DND-41 (cell line): Measurements from ENCODE around the gene MFSD6.

Experiments used
- ATAC-seq: fragments of 200-7000 bp; cut with Tn5 transposase; 3 replicates; pipeline ENCODE4 v1.9.1; 2021; ENCODE audit warnings: low read depth; ENCODE audit not compliant: insufficient read depth
- DNase-seq: peaks from one replicate; pipeline ENCODE4 v3.0.0-alpha.2; 2020
- H2AFZ ChIP-seq: 2 replicates; pipeline ENCODE4 v1.6.0; 2012; ENCODE audit warnings: low read depth, low read length
- H3K27ac ChIP-seq: 2 replicates; pipeline ENCODE4 v1.5.1; 2012; ENCODE audit warnings: low read length, inconsistent platforms
- H3K27me3 ChIP-seq: fragments of 200-600 bp; sonication (generic); 2 replicates; pipeline ENCODE4 v1.6.0; 2012; ENCODE audit warnings: low read length, mild to moderate bottlenecking, inconsistent platforms; ENCODE audit not compliant: insufficient read depth, poor library complexity
- H3K36me3 ChIP-seq: 2 replicates; pipeline ENCODE4 v1.5.1; 2012; ENCODE audit warnings: low read length, inconsistent platforms; ENCODE audit not compliant: insufficient read depth
- H3K4me1 ChIP-seq: 2 replicates; pipeline ENCODE4 v1.5.1; 2012; ENCODE audit warnings: mild to moderate bottlenecking, low read length; ENCODE audit not compliant: insufficient read depth
- H3K4me2 ChIP-seq: 2 replicates; pipeline ENCODE4 v1.6.0; 2012; ENCODE audit warnings: mild to moderate bottlenecking, moderate library complexity, low read length, inconsistent platforms; ENCODE audit not compliant: insufficient read depth
- H3K4me3 ChIP-seq, 2 experiments: fragments of 200-600 bp in 1 of 2; shearing (Covaris generic) in 1 of 2; 2 replicates each; pipeline ENCODE4 v1.5.1; 2012 to 2016; ENCODE audit warnings: inconsistent platforms in 2 of 2, low read length in 2 of 2, mild to moderate bottlenecking in 2 of 2, low read depth in 1 of 2, moderate library complexity in 1 of 2
- H3K79me2 ChIP-seq: 2 replicates; pipeline ENCODE4 v1.6.0; 2012; ENCODE audit warnings: low read length, inconsistent platforms; ENCODE audit not compliant: insufficient read depth
- H3K9ac ChIP-seq: 2 replicates; pipeline ENCODE4 v1.6.0; 2012; ENCODE audit warnings: low read depth, mild to moderate bottlenecking, inconsistent platforms, low read length, moderate library complexity
- H3K9me3 ChIP-seq: 2 replicates; pipeline ENCODE4 v1.5.1; 2012; ENCODE audit warnings: low read length, moderate library complexity, mild to moderate bottlenecking, inconsistent platforms; ENCODE audit not compliant: insufficient read depth, severe bottlenecking
- H4K20me1 ChIP-seq: 2 replicates; pipeline ENCODE4 v1.6.0; 2012; ENCODE audit warnings: low read length; ENCODE audit not compliant: insufficient read depth
- CTCF ChIP-seq: IDR thresholded peaks from 2 replicates; pipeline ENCODE4 v1.5.1; 2012; ENCODE audit warnings: borderline replicate concordance, low read length, moderate library complexity, mild to moderate bottlenecking; ENCODE audit not compliant: poor library complexity, severe bottlenecking; ENCODE audit errors: extremely low read depth
- EZH2 ChIP-seq: IDR thresholded peaks from 3 replicates; pipeline ENCODE4 v1.6.1; 2012; ENCODE audit warnings: borderline replicate concordance, low read depth, mild to moderate bottlenecking, moderate library complexity, low read length, inconsistent platforms; ENCODE audit not compliant: severe bottlenecking

The MFSD6 gene

GRCh38 chr2:190431907-190432306, 23.8 kb downstream of the MFSD6 start:
- DNase-seq (no peak), ATAC-seq (no peak)
- Histone ChIP-seq H2AFZ (no peak overlapping the region), H3K27ac (no peak overlapping the region), H3K4me1 (no peaks in the 10 kb centered on the region), H3K9ac (no peak overlapping the region), H3K4me3 (no peak overlapping the region), H4K20me1 (no peaks in the 10 kb centered on the region; the same call in 1 of the 2 replicates), H3K27me3 (no peaks in the 10 kb centered on the region), H3K36me3 (peaks cover 13% of the 10 kb centered on the region), H3K9me3 (peaks cover 5% of the 10 kb centered on the region), H3K79me2 (peaks cover 17% of the 10 kb centered on the region), H3K4me2 (no peak overlapping the region)
- TF ChIP-seq EZH2 (no peak), CTCF (no peak)

GRCh38 chr2:190432567-190433231, 24.5 kb downstream of the MFSD6 start:
- no peak overlapping the region for H3K4me3 ChIP-seq
- no peak overlapping the region for H3K4me2 ChIP-seq
- no peak overlapping the region for H2AFZ ChIP-seq
- no peaks in the 10 kb centered on the region for H3K27me3 ChIP-seq
- H3K79me2 ChIP-seq = peaks cover 13% of the 10 kb centered on the region
- peaks cover 5% of the 10 kb centered on the region for H3K9me3 ChIP-seq
- H3K4me1 ChIP-seq = no peaks in the 10 kb centered on the region
- H4K20me1 ChIP-seq = no peaks in the 10 kb centered on the region; the same call in 1 of the 2 replicates
- ATAC-seq (no peak), DNase-seq (no peak)
- no peak for TF ChIP-seq EZH2
- no peak for TF ChIP-seq CTCF
- H3K36me3 ChIP-seq = peaks cover 21% of the 10 kb centered on the region
- H3K27ac ChIP-seq = no peak overlapping the region
- no peak overlapping the region for H3K9ac ChIP-seq

- H3K36me3 ChIP-seq = peaks cover 27% of the 10 kb centered on the region
- H3K27me3 ChIP-seq = no peaks in the 10 kb centered on the region
- H4K20me1 ChIP-seq = no peaks in the 10 kb centered on the region; the same call in 1 of the 2 replicates
- no peak overlapping the region for H3K4me3 ChIP-seq
- ATAC-seq = peak; percentile 63; the same call in 2 of the 3 replicates
- DNase-seq = no peak
- H3K9me3 ChIP-seq = no peaks in the 10 kb centered on the region
- H2AFZ ChIP-seq = no peak overlapping the region
- no peak overlapping the region for H3K9ac ChIP-seq
- 0 out of 2 replicates have a peak, but pooled peaks cover 9% of the 10 kb centered on the region for H3K79me2 ChIP-seq
- H3K4me2 ChIP-seq = no peak overlapping the region
- TF ChIP-seq EZH2 (no peak), CTCF (no peak)
- H3K27ac ChIP-seq = no peak overlapping the region
- no peaks in the 10 kb centered on the region for H3K4me1 ChIP-seq
Observed at GRCh38 chr2:190435031-190435670, 27.0 kb downstream of the MFSD6 start.
